M059J (cell line): ENCODE results near the gene PHYH. TPM values are rescaled to one million over a fixed set of nuclear protein-coding genes. Genes with fewer than 3 reads are reported as not detected.
"Not testable (repeated sequence)": the region's sequence is repeated elsewhere in the genome, so short reads cannot be mapped to it uniquely, and the experiment has no call there.

ENCODE experiments used
- DNase-seq: peaks from one replicate; pipeline ENCODE4 v3.0.0-alpha.2; 2012; ENCODE audit warnings: low read depth
- total RNA-seq: library from RNA; depleted of rRNA; stranded (reverse); fragments of >200 nt; shearing (Covaris generic); gene quantifications from 2 replicates; pipeline ENCODE4 v1.2.3, GENCODE V29; 2014

The PHYH gene
- total RNA-seq, 1 experiment from 2014 or later, result 7.2 TPM

- DNase-seq, result no peak
Observed at GRCh38 chr10:13321576-13321975, 21.7 kb upstream of the PHYH start.

GRCh38 chr10:13319166-13319565 lies 19.3 kb upstream of the PHYH start:
- DNase-seq, result no peak

- DNase-seq, result no peak
Observed at GRCh38 chr10:13317474-13317873, 17.6 kb upstream of the PHYH start.

- DNase-seq, result no peak
Observed at GRCh38 chr10:13316635-13317311, 16.9 kb upstream of the PHYH start.

- DNase-seq, result no peak
Observed at GRCh38 chr10:13315361-13315760, 15.5 kb upstream of the PHYH start.

GRCh38 chr10:13311177-13311575 lies 11.3 kb upstream of the PHYH start:
- DNase-seq, result no peak

- no peak for DNase-seq
Observed at GRCh38 chr10:13310518-13311176, 10.8 kb upstream of the PHYH start.

GRCh38 chr10:13309792-13310191 lies 9.9 kb upstream of the PHYH start:
- no peak for DNase-seq

GRCh38 chr10:13308096-13308495 lies 8.2 kb upstream of the PHYH start:
- DNase-seq, result no peak

- no peak for DNase-seq
Observed at GRCh38 chr10:13306103-13306502, 6.2 kb upstream of the PHYH start.

- DNase-seq, result no peak
Observed at GRCh38 chr10:13302821-13303555, 3.1 kb upstream of the PHYH start.

- DNase-seq, result no peak
Observed at GRCh38 chr10:13298748-13299436, 972 bp downstream of the PHYH start.

GRCh38 chr10:13296476-13296875 lies 3.4 kb downstream of the PHYH start:
- no peak for DNase-seq

- no peak for DNase-seq
Observed at GRCh38 chr10:13294784-13295183, 5.1 kb downstream of the PHYH start.

- DNase-seq, result no peak
Observed at GRCh38 chr10:13291821-13292773, 7.8 kb downstream of the PHYH start.

- DNase-seq, result no peak
Observed at GRCh38 chr10:13291061-13291460, 8.8 kb downstream of the PHYH start.

- DNase-seq, result no peak
Observed at GRCh38 chr10:13284050-13284449, 15.8 kb downstream of the PHYH start.

- DNase-seq, result not testable (repeated sequence)
Observed at GRCh38 chr10:13282348-13282747, 17.5 kb downstream of the PHYH start.

- DNase-seq, result peak; percentile 2
Observed at GRCh38 chr10:13276749-13277365, 23.0 kb downstream of the PHYH start.

- not testable (repeated sequence) for DNase-seq
Observed at GRCh38 chr10:13276146-13276545, 23.7 kb downstream of the PHYH start.

- DNase-seq, result no peak
Observed at GRCh38 chr10:13272164-13272571, 27.7 kb downstream of the PHYH start.
